ENCODE data around the gene MCOLN2. TPM values are rescaled to one million over a fixed set of nuclear protein-coding genes. Genes with fewer than 3 reads are reported as not detected.
"Not testable (repeated sequence)": the region's sequence is repeated elsewhere in the genome, so short reads cannot be mapped to it uniquely, and the experiment has no call there.

MCOLN2 gene
- total and polyA plus RNA-seq, 3 donors from 2014 or later = 2.5 to 6.3 (median 3.2) TPM

DNA sequence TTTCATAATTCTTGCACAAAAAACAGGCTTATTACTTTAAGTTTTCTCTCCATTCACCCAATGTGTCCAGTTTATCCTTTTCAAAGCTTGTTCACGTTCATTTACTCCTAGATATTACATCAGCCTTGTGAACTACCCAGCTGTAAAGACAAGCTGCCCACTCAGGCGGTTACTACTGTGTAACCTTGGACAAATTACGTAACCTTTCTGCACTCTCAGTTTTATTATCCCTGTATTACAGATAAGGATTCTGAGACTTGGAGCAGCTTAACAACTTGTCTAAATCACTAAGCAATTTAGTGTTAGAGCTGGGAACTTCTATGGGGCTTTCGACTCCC, 83.4 kb downstream of the MCOLN2 start:
- no peaks in the 10 kb centered on the region for H3K27me3 ChIP-seq
- H3K27ac ChIP-seq = no peak overlapping the region
- H3K36me3 ChIP-seq (ENCODE audit: low read depth, missing control alignments) = no peaks in the 10 kb centered on the region
- no peaks in the 10 kb centered on the region for H3K9me3 ChIP-seq
- no peaks in the 10 kb centered on the region for H3K4me1 ChIP-seq
- H3K4me3 ChIP-seq = no peak overlapping the region
- intact Hi-C loops (cut with DNase I; ENCODE audit: low total_unique reads) = no loop called here
- DNase-seq = no peak
- no peak for TF ChIP-seq POLR2A (IDR thresholded peaks at IDR 0.05)
- TF ChIP-seq, protein P1, sequence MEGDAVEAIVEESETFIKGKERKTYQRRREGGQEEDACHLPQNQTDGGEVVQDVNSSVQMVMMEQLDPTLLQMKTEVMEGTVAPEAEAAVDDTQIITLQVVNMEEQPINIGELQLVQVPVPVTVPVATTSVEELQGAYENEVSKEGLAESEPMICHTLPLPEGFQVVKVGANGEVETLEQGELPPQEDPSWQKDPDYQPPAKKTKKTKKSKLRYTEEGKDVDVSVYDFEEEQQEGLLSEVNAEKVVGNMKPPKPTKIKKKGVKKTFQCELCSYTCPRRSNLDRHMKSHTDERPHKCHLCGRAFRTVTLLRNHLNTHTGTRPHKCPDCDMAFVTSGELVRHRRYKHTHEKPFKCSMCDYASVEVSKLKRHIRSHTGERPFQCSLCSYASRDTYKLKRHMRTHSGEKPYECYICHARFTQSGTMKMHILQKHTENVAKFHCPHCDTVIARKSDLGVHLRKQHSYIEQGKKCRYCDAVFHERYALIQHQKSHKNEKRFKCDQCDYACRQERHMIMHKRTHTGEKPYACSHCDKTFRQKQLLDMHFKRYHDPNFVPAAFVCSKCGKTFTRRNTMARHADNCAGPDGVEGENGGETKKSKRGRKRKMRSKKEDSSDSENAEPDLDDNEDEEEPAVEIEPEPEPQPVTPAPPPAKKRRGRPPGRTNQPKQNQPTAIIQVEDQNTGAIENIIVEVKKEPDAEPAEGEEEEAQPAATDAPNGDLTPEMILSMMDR (IDR thresholded peaks at IDR 0.05) = no peak
- WGBS, 2 donors = 30 to 41% methylated on average over 4 of the region's 4 CpGs

DNA sequence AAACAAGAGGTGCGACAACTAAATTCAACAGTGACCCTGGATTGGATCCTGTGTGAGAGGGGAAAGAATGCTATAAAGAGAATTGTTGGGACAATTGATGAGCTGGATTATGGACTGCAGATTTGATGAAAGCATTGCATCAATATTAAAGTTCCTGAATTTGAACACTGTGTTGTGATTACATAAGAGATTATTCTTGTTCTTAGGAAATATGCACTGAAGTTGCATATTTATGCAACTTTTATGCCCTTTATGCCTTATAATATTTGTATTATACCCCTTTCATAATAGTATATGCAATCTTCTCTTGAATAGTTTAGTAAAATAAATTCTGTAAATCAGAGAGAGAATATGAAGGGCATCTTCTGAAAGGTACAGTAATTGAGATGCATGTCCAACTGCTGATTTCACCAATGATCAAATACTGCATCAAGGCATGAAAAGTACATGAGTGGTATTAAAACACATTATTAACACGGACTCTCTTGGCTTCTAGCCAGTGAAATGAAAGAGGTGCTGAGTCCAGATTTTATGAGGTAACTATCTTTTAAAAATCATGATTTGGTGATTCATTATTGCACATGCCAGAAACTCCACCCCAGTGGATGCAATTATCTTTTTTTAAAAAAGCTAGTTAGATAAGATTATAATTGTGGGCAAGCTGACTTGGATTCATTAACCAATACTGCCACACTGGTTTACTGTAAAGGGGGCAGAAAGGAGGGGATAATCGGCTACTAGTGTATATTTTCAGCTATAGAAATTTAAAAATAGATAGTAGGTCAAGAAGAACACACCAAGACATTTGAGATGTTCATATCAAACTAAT, 84.0 kb downstream of the MCOLN2 start:
- no peak overlapping the region for H3K27ac ChIP-seq
- H3K36me3 ChIP-seq (ENCODE audit: low read depth, missing control alignments) = no peaks in the 10 kb centered on the region
- DNase-seq = no peak
- H3K4me1 ChIP-seq = no peaks in the 10 kb centered on the region
- TF ChIP-seq, protein P1 (IDR thresholded peaks at IDR 0.05) = no peak
- TF ChIP-seq POLR2A (IDR thresholded peaks at IDR 0.05) = no peak
- no peaks in the 10 kb centered on the region for H3K9me3 ChIP-seq
- H3K27me3 ChIP-seq = no peaks in the 10 kb centered on the region
- WGBS, 2 donors = 50 to 60% methylated on average over 3 of the region's 3 CpGs
- H3K4me3 ChIP-seq = no peak overlapping the region
- intact Hi-C loops (cut with DNase I; ENCODE audit: low total_unique reads) = no loop called here

DNA sequence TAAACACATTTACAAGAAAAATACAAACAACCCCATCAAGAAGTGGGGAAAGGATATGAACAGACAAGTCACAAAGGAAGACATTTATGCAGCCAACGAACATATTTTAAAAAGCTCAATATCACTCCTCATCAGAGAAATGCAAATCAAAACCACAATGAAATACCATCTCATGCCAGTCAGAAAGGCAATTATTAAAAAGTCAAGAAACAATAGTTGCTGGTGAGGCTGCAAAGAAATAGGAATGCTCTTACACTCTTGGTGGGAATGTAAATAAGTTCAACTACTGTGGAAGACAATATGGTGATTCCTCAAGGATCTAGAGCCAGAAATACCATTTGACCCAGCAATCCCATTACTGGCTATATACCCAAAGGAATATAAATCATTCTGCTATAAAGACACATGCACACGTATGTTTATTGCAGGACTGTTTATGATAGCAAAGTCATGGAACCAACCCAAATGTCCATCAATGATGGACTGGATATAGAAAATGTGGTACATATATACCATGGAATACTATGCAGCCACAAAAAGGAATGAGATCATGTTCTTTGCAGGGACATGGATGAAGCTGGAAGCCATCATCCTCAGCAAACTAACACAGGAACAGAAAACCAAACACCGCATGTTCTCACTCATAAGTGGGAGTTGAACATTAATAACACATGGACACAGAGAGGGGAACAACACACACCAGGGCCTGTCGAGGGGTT, 88.0 kb downstream of the MCOLN2 start:
- H3K4me1 ChIP-seq; H3K27ac ChIP-seq; H3K36me3 ChIP-seq (ENCODE audit: low read depth, missing control alignments); H3K27me3 ChIP-seq; H3K9me3 ChIP-seq; intact Hi-C loops (cut with DNase I; ENCODE audit: low total_unique reads); DNase-seq; H3K4me3 ChIP-seq: not testable (repeated sequence)
- 91 to 92% methylated on average over 4 of the region's 4 CpGs for WGBS, 2 donors

DNA sequence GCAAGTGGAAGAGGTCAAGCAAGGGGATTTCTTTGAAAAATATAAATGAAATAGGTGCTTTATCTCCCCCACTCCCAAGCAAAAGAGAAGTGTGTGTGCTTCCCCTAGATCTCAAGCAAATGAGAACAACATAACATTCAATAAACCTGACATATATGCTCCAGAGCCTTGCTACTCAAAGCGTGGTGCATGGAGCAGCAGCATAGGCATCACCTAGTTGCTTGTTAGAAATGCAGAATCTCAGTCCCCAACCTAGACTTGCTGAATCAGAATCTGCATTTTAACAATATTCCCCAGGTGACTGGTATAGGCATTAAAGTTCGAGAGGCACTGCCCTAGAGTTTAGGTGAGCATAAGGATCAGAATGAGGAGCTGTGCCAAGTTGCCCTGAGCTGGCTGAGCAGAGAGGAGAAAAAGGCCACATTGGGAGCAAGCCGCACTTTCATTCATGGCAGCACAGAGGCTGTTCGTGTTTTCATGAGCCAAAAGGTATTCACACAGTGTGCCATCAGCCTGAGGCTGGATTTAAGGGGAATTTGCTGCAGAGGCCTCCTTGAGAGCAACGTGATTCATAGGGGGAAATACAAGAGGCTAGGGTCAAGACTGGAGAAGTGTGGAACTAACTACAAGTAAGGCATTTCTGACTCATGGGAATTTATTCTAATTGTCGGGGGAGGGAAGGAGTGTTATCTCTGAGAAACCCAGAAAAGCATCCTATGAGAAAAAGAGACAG, 89.7 kb downstream of the MCOLN2 start:
- Histone ChIP-seq H3K4me3 (no peak overlapping the region), H3K27me3 (no peaks in the 10 kb centered on the region), H3K9me3 (no peaks in the 10 kb centered on the region), H3K27ac (no peak overlapping the region), H3K36me3 (ENCODE audit: low read depth, missing control alignments) (no peaks in the 10 kb centered on the region), H3K4me1 (no peaks in the 10 kb centered on the region)
- DNase-seq = no peak
- intact Hi-C loops (cut with DNase I; ENCODE audit: low total_unique reads) = no loop called here
- 59 to 72% methylated on average over 6 of the region's 6 CpGs for WGBS, 2 donors
- TF ChIP-seq, protein P1 (IDR thresholded peaks at IDR 0.05) = no peak
- TF ChIP-seq POLR2A (IDR thresholded peaks at IDR 0.05) = no peak

DNA sequence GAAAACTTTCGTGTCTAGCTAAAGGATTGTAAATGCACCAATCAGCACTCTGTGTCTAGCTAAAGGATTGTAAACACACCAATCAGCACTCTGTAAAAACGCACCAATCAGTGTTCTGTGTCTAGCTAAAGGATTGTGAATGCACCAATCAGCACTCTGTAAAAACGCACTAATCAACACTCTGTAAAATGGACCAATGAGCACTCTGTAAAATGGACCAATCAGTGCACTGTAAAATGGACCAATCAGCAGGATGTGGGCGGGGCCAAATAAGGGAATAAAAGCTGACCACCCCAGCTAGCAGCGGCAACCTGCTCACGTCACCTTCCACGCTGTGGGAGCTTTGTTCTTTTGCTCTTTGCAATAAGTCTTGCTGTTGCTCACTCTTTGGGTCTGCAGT, 94.2 kb downstream of the MCOLN2 start:
- H3K27me3 ChIP-seq; intact Hi-C loops (cut with DNase I; ENCODE audit: low total_unique reads); H3K27ac ChIP-seq; H3K9me3 ChIP-seq; H3K4me1 ChIP-seq; H3K36me3 ChIP-seq (ENCODE audit: low read depth, missing control alignments); H3K4me3 ChIP-seq: not testable (repeated sequence)
- 82 to 86% methylated on average over 7 of the region's 7 CpGs for WGBS, 2 donors
- peak; percentile 29 for DNase-seq
